Measurements from ENCODE around the gene TDRD12.
"Not testable (repeated sequence)": the region's sequence is repeated elsewhere in the genome, so short reads cannot be mapped to it uniquely, and the experiment has no call there.

Gene TDRD12

GRCh38 chr19:32813862-32814425 is 94.4 kb downstream of the TDRD12 start:
- DNase-seq = no peak

GRCh38 chr19:32814624-32815023 is 95.1 kb downstream of the TDRD12 start:
- no peak for DNase-seq

- no peak for DNase-seq
Measured at GRCh38 chr19:32816555-32817099, 97.1 kb downstream of the TDRD12 start.

- DNase-seq = no peak
Measured at GRCh38 chr19:32817569-32818476, 98.3 kb downstream of the TDRD12 start.

- DNase-seq = no peak
Measured at GRCh38 chr19:32818536-32818935, 99.0 kb downstream of the TDRD12 start.

- no peak for DNase-seq
Measured at GRCh38 chr19:32819419-32820400, 100.1 kb downstream of the TDRD12 start.

- DNase-seq = no peak
Measured at GRCh38 chr19:32822916-32823746, 103.6 kb downstream of the TDRD12 start.

GRCh38 chr19:32823747-32824102 is 104.2 kb downstream of the TDRD12 start:
- DNase-seq = no peak

GRCh38 chr19:32824191-32824751 is 104.7 kb downstream of the TDRD12 start:
- DNase-seq = no peak

GRCh38 chr19:32824916-32825608 is 105.5 kb downstream of the TDRD12 start:
- no peak for DNase-seq

- DNase-seq = no peak
Measured at GRCh38 chr19:32828139-32828538, 108.6 kb downstream of the TDRD12 start.

GRCh38 chr19:32828643-32829344 is 109.2 kb downstream of the TDRD12 start:
- DNase-seq = no peak

- no peak for DNase-seq
Measured at GRCh38 chr19:32829345-32829896, 109.9 kb downstream of the TDRD12 start.

GRCh38 chr19:32830231-32831014 is 110.9 kb downstream of the TDRD12 start:
- DNase-seq = no peak

GRCh38 chr19:32831611-32832010 is 112.0 kb downstream of the TDRD12 start:
- no peak for DNase-seq

GRCh38 chr19:32832094-32832493 is 112.5 kb downstream of the TDRD12 start:
- DNase-seq = not testable (repeated sequence)

- DNase-seq = not testable (repeated sequence)
Measured at GRCh38 chr19:32832825-32833224, 113.3 kb downstream of the TDRD12 start.

- not testable (repeated sequence) for DNase-seq
Measured at GRCh38 chr19:32833388-32833787, 113.8 kb downstream of the TDRD12 start.

- no peak for DNase-seq
Measured at GRCh38 chr19:32837531-32837930, 118.0 kb downstream of the TDRD12 start.

Data from activated CD4-positive, CD25-positive, alpha-beta regulatory T cell (primary cell).